GM23338 (cell line): ENCODE results near the gene CASP7. TPM values are rescaled to one million over a fixed set of nuclear protein-coding genes. Genes with fewer than 3 reads are reported as not detected.

Experiments
- ATAC-seq: fragments of 200-7000 bp; cut with Tn5 transposase; 3 replicates; pipeline ENCODE4 v1.9.1; 2020
- DNase-seq: peaks from one replicate; pipeline ENCODE4 v3.0.0-alpha.2; 2015; ENCODE audit warnings: low spot score
- H2AFZ ChIP-seq: fragments of 200-600 bp; sonication (generic); 2 replicates; pipeline ENCODE4 v1.8.0; 2016; ENCODE audit warnings: antibody characterized with exemption, mild to moderate bottlenecking, moderate library complexity
- H3F3A ChIP-seq: fragments of 200-600 bp; sonication (generic); replicated peaks from 2 replicates; pipeline ENCODE4 v1.8.0; 2017; ENCODE audit warnings: antibody characterized with exemption, mixed run types, low read depth
- H3K27ac ChIP-seq: fragments of 200-600 bp; sonication (generic); 2 replicates; pipeline ENCODE4 v1.6.1; 2016; ENCODE audit warnings: low read depth
- H3K27me3 ChIP-seq: fragments of 200-600 bp; sonication (generic); 2 replicates; pipeline ENCODE4 v1.8.0; 2016; ENCODE audit warnings: mild to moderate bottlenecking, mixed run types, moderate library complexity; ENCODE audit not compliant: insufficient read depth
- H3K36me3 ChIP-seq: fragments of 200-600 bp; sonication (generic); 2 replicates; pipeline ENCODE4 v1.8.0; 2016; ENCODE audit warnings: mild to moderate bottlenecking; ENCODE audit not compliant: insufficient read depth
- H3K4me1 ChIP-seq: fragments of 200-600 bp; sonication (generic); 2 replicates; pipeline ENCODE4 v1.8.0; 2016; ENCODE audit warnings: mild to moderate bottlenecking, moderate library complexity; ENCODE audit not compliant: insufficient read depth
- H3K4me2 ChIP-seq: fragments of 200-600 bp; sonication (generic); 2 replicates; pipeline ENCODE4 v1.7.1; 2017; ENCODE audit warnings: mixed run types
- H3K4me3 ChIP-seq: fragments of 200-600 bp; sonication (generic); 2 replicates; pipeline ENCODE4 v1.6.1; 2016; ENCODE audit warnings: mixed run types
- H3K79me2 ChIP-seq: fragments of 200-600 bp; sonication (generic); replicated peaks from 2 replicates; pipeline ENCODE4 v1.8.0; 2017; ENCODE audit warnings: mild to moderate bottlenecking; ENCODE audit not compliant: insufficient read depth
- H3K9me2 ChIP-seq: fragments of 200-600 bp; sonication (generic); 2 replicates; pipeline ENCODE4 v1.8.0; 2017; ENCODE audit not compliant: insufficient read depth
- H4K20me1 ChIP-seq: fragments of 200-600 bp; sonication (generic); replicated peaks from 2 replicates; pipeline ENCODE4 v1.8.0; 2017; ENCODE audit warnings: mild to moderate bottlenecking; ENCODE audit not compliant: insufficient read depth
- H3K27ac Mint-ChIP-seq: 2 replicates; pipeline ENCODE4 v1.8.0; 2020; ENCODE audit warnings: inconsistent platforms, mild to moderate bottlenecking, moderate library complexity, mixed read lengths
- H3K27me3 Mint-ChIP-seq: 3 replicates; pipeline ENCODE4 v1.8.0; 2022; ENCODE audit warnings: low read depth, mild to moderate bottlenecking, moderate library complexity, mixed read lengths, inconsistent platforms; ENCODE audit not compliant: insufficient read depth, poor library complexity
- H3K36me3 Mint-ChIP-seq: 3 replicates; pipeline ENCODE4 v1.8.0; 2021; ENCODE audit warnings: low read depth, mild to moderate bottlenecking, inconsistent platforms, moderate library complexity, mixed read lengths
- H3K4me1 Mint-ChIP-seq: 3 replicates; pipeline ENCODE4 v1.8.0; 2020; ENCODE audit warnings: mild to moderate bottlenecking, inconsistent platforms, mixed read lengths
- H3K4me3 Mint-ChIP-seq: 3 replicates; pipeline ENCODE4 v1.8.0; 2021; ENCODE audit warnings: moderate library complexity, mild to moderate bottlenecking, inconsistent platforms, mixed read lengths
- H3K9me3 Mint-ChIP-seq: 3 replicates; pipeline ENCODE4 v1.8.0; 2020; ENCODE audit warnings: moderate library complexity, mild to moderate bottlenecking, inconsistent platforms, mixed read lengths
- CREB1 ChIP-seq: fragments of 250-450 bp; sonication (Bioruptor Pico); IDR thresholded peaks from 2 replicates; pipeline ENCODE4 v1.5.0; 2020; ENCODE audit warnings: low read depth, mild to moderate bottlenecking, moderate library complexity
- CTCF ChIP-seq, 2 experiments: fragments of 200-600 bp in 1 of 2; sonication (generic) in 1 of 2; conservative IDR thresholded peaks; 2 replicates each; pipeline versions ENCODE4 v1.5.1 to v1.6.1; 2016 to 2017; ENCODE audit warnings: antibody characterized with exemption in 2 of 2, low read depth in 2 of 2, mild to moderate bottlenecking in 2 of 2, moderate library complexity in 1 of 2
- POLR2AphosphoS5 ChIP-seq: IDR thresholded peaks from 2 replicates; pipeline ENCODE4 v1.6.1; 2016; ENCODE audit warnings: antibody characterized with exemption, low read depth
- REST ChIP-seq: IDR thresholded peaks from one replicate; pipeline ENCODE4 v1.6.1; 2018; ENCODE audit warnings: antibody characterized with exemption; ENCODE audit not compliant: unreplicated experiment
- ZNF331 ChIP-seq: fragments of 250-450 bp; sonication (Bioruptor Pico); IDR thresholded peaks from 2 replicates; pipeline ENCODE4 v1.5.0; 2020; ENCODE audit warnings: low read depth, mild to moderate bottlenecking, moderate library complexity
- polyA plus RNA-seq: library from polyadenylated mRNA; unstranded; fragments of >200 nt; fragmentation: Nextera tagmentation; extraction: Ambion mirVana; gene quantifications from 2 replicates; pipeline ENCODE4 v1.2.1, GENCODE V29; 2016
- total RNA-seq: library from RNA; depleted of rRNA; stranded (reverse); fragments of >200 nt; shearing (Covaris generic); gene quantifications from 2 replicates; pipeline ENCODE4 v1.2.3, GENCODE V29; 2014
- TF ChIP-seq, protein P1 (sequence below): IDR thresholded peaks from 2 replicates; pipeline ENCODE4 v1.6.1; 2016; ENCODE audit warnings: antibody characterized with exemption

The CASP7 gene
- total and polyA plus RNA-seq, 2 experiments from 2014 or later, result 2.1 to 7.0 TPM

GRCh38 chr10:113736576-113736975 is 56.9 kb downstream of the CASP7 start (continued):
- TF ChIP-seq ZNF331 (CRISPR knock-in tag) (no peak), REST (no peak)

DNA sequence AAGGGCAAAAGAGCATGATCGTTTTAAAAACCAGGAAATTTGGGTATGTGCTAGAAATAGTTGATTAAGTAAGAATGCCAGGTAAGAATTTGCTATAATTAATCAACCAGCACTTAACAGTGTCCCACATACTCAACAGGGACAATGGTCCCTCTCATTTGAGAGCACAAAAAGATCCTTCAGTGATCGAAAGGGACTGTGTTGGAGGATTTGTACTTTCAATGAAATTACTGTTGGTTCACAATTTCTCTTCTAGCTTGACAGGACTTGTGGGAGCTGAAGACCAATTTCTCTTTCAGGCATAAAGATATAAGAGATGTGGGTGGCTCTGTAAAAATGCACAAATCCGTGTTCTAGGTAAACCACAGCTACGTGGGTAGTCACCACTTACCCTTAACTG is 59.3 kb downstream of the CASP7 start:
- H3K4me2 ChIP-seq, result no peak overlapping the region
- Mint-ChIP-seq H3K27ac (no peak overlapping the region), H3K4me3 (no peak overlapping the region), H3K4me1 (peaks cover 13% of the 10 kb centered on the region), H3K27me3 (peaks cover 5% of the 10 kb centered on the region), H3K36me3 (no peaks in the 10 kb centered on the region), H3K9me3 (no peaks in the 10 kb centered on the region)
- no peaks in the 10 kb centered on the region for H3K36me3 ChIP-seq
- H2AFZ ChIP-seq, result no peak overlapping the region
- H3K4me1 ChIP-seq, result no peaks in the 10 kb centered on the region
- no peaks in the 10 kb centered on the region for H4K20me1 ChIP-seq
- no peaks in the 10 kb centered on the region for H3K79me2 ChIP-seq
- ATAC-seq (no peak), DNase-seq (no peak)
- H3K27me3 ChIP-seq, result no peaks in the 10 kb centered on the region
- H3K9me2 ChIP-seq, result no peaks in the 10 kb centered on the region
- no peak overlapping the region for H3K4me3 ChIP-seq
- H3K27ac ChIP-seq, result no peak overlapping the region
- TF ChIP-seq ZNF331 (CRISPR knock-in tag) (no peak), CREB1 (CRISPR knock-in tag) (no peak), POLR2AphosphoS5 (no peak), CTCF (conservative IDR thresholded peaks at IDR 0.05; ENCODE audit: low read depth in 2 of 2) (no peak), REST (no peak)
- TF ChIP-seq, protein P1, sequence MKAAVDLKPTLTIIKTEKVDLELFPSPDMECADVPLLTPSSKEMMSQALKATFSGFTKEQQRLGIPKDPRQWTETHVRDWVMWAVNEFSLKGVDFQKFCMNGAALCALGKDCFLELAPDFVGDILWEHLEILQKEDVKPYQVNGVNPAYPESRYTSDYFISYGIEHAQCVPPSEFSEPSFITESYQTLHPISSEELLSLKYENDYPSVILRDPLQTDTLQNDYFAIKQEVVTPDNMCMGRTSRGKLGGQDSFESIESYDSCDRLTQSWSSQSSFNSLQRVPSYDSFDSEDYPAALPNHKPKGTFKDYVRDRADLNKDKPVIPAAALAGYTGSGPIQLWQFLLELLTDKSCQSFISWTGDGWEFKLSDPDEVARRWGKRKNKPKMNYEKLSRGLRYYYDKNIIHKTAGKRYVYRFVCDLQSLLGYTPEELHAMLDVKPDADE, result no peak
- H3F3A ChIP-seq, result no peaks in the 10 kb centered on the region
